Measurements from ENCODE around the gene CCR8.
"Not testable (repeated sequence)": the region's sequence is repeated elsewhere in the genome, so short reads cannot be mapped to it uniquely, and the experiment has no call there.

The CCR8 gene

DNA sequence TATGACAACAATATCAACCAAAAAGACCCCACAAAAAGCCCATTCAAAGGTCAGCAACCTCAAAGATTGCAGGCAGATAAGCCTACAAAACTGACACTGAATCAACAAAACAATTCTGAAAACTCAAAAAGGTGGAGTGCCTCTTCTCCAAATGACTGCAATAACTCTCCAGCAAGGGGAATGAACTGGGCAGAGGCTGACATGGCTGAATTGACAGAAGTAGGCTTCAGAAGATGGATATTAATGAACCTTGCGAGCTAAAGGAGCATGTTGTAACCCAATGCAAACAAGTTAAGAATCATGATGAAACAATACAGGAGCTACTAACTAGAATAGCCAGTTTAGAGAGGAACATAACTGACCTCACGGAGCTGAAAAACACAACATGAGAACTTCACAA, 33.3 kb downstream of the CCR8 start:
- no peaks in the 10 kb centered on the region for H3K4me1 ChIP-seq
- H3K9me3 ChIP-seq: no peaks in the 10 kb centered on the region
- no peak for DNase-seq
- no peak overlapping the region for H3K4me3 ChIP-seq
- no peaks in the 10 kb centered on the region for H3K36me3 ChIP-seq
- TF ChIP-seq, protein P1, sequence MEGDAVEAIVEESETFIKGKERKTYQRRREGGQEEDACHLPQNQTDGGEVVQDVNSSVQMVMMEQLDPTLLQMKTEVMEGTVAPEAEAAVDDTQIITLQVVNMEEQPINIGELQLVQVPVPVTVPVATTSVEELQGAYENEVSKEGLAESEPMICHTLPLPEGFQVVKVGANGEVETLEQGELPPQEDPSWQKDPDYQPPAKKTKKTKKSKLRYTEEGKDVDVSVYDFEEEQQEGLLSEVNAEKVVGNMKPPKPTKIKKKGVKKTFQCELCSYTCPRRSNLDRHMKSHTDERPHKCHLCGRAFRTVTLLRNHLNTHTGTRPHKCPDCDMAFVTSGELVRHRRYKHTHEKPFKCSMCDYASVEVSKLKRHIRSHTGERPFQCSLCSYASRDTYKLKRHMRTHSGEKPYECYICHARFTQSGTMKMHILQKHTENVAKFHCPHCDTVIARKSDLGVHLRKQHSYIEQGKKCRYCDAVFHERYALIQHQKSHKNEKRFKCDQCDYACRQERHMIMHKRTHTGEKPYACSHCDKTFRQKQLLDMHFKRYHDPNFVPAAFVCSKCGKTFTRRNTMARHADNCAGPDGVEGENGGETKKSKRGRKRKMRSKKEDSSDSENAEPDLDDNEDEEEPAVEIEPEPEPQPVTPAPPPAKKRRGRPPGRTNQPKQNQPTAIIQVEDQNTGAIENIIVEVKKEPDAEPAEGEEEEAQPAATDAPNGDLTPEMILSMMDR (IDR thresholded peaks at IDR 0.05): no peak
- H3K27me3 ChIP-seq: no peaks in the 10 kb centered on the region
- H3K27ac ChIP-seq: no peak overlapping the region
- intact Hi-C loops (cut with DNase I; ENCODE audit: low total_unique reads): no loop called here

GRCh38 chr3:39370450-39370849, 40.9 kb downstream of the CCR8 start:
- intact Hi-C loops (cut with DNase I; ENCODE audit: low total_unique reads); H3K4me3 ChIP-seq; H3K27me3 ChIP-seq; H3K9me3 ChIP-seq; H3K4me1 ChIP-seq; DNase-seq; H3K36me3 ChIP-seq; H3K27ac ChIP-seq: not testable (repeated sequence)

DNA sequence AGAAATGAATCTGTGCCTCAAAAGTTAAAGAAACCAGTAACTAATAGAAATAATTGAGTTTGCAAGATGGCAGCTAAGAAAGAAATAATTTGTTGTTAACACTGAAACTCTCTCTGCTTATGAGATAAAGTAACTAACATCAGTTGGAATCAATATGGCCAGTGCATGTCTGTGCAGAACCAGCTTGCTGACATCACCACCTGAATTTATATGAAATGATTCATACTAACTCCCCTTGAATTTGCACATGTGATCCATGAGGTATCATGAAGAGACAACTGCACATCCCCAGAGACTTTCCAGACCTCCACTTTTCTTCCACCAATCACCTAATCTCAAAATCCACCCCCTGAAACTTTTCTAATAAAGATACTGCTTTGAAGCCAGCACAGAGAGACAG, 43.3 kb downstream of the CCR8 start:
- no peak for DNase-seq
- TF ChIP-seq, protein P1 (IDR thresholded peaks at IDR 0.05): no peak
- Histone ChIP-seq H3K27me3 (no peaks in the 10 kb centered on the region), H3K4me3 (no peak overlapping the region), H3K36me3 (no peaks in the 10 kb centered on the region), H3K9me3 (no peaks in the 10 kb centered on the region), H3K4me1 (no peaks in the 10 kb centered on the region), H3K27ac (no peak overlapping the region)
- intact Hi-C loops (cut with DNase I; ENCODE audit: low total_unique reads): no loop called here

DNA sequence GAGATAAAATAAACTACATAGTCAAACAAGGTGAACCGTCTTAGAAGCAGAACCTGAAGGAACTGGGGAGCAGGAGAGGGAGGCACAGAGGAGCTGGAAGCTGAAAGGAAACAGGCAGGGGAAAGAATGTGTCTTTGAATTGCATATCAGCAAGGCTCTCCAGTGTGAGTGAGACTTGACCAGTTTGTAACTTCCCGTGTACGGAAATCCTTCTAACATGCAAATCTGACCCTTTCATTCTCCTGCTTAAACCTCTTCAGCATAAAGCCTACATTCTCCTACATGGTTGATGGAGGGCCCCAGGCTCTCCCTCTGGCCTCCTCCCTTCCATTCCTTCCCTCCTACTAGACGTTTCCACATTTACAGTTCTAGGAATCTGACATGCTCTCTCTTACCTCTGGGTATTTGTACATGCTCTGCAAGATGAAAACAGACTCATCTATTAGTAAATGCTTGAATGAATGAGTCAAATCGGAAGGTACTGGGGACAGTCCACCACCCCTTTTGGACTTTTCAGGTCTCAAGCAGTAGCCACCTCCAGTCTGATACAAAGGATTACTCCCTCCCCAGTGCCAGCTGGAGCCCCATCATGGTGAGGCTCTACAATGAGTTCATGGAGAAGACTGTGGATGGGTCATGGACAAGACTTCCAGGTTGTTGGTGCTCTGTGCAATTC, 47.6 kb downstream of the CCR8 start:
- Histone ChIP-seq H3K9me3 (no peaks in the 10 kb centered on the region), H3K27me3 (no peaks in the 10 kb centered on the region), H3K27ac (no peak overlapping the region), H3K4me1 (no peaks in the 10 kb centered on the region), H3K4me3 (no peak overlapping the region), H3K36me3 (no peaks in the 10 kb centered on the region)
- intact Hi-C loops (cut with DNase I; ENCODE audit: low total_unique reads): no loop called here
- TF ChIP-seq, protein P1 (IDR thresholded peaks at IDR 0.05): no peak
- no peak for DNase-seq

DNA sequence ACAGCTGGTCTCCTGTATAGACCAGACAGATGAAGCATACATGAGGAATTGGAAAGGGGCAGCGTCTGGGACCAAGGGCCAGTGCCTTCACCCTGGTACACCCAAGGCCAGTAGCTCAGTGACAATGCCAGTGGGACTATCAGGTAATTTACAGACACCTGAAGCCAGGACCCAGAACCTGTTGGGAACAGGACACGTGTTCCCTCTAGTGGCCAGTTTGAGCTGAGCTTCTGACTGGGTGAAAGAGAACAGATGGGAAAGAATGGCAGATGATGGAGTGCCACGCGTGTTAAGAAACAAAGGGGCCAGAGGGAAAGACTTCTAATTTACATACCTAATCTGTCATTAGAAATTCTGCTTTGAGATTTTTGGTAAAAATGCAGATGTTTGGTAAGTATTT, 48.6 kb downstream of the CCR8 start:
- H3K27ac ChIP-seq: no peak overlapping the region
- TF ChIP-seq, protein P1 (IDR thresholded peaks at IDR 0.05): peak in 1 of 2 experiments; percentile 5
- peaks cover 0 to 7% (median 5%) of the 10 kb centered on the region in 4 donors for H3K4me1 ChIP-seq
- intact Hi-C loops (cut with DNase I; ENCODE audit: low total_unique reads): no loop called here
- DNase-seq: no peak
- H3K9me3 ChIP-seq: no peaks in the 10 kb centered on the region
- no peaks in the 10 kb centered on the region for H3K27me3 ChIP-seq
- H3K4me3 ChIP-seq: no peak overlapping the region
- H3K36me3 ChIP-seq: no peaks in the 10 kb centered on the region

DNA sequence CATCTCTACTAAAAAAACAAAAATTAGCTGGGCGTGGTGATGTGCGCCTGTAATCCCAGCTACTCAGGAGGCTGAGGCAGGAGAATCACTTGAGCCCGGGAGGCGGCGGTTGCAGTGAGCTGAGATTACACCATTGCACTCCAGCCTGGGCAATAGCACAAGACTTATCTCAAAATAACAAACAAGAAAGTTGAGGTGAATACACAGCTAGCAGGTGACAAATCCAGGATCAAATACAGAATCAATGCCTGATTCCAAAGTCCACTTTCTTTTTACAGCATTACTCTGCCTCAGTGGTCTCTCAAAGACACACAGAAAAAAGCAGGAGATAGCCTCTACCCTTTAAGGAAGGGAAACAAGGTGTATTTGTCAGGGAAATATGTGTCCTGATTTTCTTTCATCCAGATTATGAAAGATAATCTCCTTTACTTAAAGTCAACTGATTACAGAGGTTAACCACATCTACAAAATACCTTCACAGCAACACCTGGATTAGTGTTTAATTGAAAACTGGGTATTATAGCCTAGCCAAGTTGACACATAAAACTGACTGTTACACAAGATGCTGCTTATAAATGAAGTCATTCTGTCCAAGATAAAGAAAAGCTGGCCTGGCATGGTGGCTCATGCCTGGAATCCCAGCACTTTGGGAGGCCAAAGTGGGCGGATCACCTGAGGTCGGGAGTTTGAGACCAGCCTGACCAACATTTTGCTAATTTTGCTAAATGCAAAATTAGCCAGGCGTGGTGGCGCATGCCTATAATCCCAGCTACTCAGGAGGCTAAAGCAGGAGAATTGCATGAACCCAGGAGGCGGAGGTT, 49.7 kb downstream of the CCR8 start:
- intact Hi-C loops (cut with DNase I; ENCODE audit: low total_unique reads): no loop called here

More for the DNA sequence above, 49.7 kb downstream of the CCR8 start:
- no peaks in the 10 kb centered on the region for H3K36me3 ChIP-seq
- TF ChIP-seq, protein P1 (IDR thresholded peaks at IDR 0.05): no peak
- H3K4me3 ChIP-seq: no peak overlapping the region
- no peaks in the 10 kb centered on the region for H3K9me3 ChIP-seq
- H3K27me3 ChIP-seq: no peaks in the 10 kb centered on the region
- no peak overlapping the region for H3K27ac ChIP-seq
- no peak for DNase-seq
- H3K4me1 ChIP-seq: peaks cover 0 to 8% (median 5%) of the 10 kb centered on the region in 4 donors
